ENCODE results near the gene SMIM35.

DNA sequence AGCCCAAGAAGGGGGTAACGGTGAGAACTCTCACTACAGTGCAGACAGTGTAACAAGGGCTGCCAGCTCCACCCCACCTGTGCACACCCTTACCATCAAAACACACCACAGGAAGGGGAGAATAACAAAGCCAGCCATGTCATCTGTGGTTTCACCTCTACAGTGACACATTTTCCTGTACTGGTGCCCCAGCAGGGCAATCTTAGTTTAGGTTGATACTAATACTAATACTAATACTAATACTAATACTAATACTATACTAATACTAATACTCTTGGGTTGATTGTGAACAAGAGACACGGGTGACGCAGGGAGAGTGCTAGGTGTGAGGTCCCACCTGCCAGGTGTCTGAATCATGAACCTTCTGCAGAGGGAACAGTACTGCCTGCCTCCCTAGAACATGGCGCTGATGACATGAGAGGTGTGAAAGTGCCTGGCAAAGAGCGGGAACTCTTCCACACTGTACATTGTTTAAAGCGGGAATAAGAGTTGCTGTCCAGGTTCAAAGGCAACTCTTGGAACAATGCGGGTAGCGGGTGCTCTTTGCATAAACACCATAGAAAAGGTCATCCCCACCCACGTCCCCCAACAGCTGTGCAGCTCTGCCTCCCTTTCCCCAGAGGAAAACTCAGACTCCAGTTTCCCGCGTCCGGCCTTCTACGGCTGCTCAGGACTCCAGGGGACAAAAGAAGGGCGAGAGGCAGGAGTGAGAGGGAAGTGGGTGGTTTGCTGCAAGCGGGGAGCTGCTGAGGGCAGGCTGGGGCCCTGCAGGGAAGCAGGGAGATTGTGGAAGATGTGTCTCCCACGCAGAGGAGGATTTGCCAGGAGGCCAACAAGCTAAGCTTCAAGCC lies 34.9 kb downstream of the SMIM35 start:
- TF ChIP-seq, protein P1, sequence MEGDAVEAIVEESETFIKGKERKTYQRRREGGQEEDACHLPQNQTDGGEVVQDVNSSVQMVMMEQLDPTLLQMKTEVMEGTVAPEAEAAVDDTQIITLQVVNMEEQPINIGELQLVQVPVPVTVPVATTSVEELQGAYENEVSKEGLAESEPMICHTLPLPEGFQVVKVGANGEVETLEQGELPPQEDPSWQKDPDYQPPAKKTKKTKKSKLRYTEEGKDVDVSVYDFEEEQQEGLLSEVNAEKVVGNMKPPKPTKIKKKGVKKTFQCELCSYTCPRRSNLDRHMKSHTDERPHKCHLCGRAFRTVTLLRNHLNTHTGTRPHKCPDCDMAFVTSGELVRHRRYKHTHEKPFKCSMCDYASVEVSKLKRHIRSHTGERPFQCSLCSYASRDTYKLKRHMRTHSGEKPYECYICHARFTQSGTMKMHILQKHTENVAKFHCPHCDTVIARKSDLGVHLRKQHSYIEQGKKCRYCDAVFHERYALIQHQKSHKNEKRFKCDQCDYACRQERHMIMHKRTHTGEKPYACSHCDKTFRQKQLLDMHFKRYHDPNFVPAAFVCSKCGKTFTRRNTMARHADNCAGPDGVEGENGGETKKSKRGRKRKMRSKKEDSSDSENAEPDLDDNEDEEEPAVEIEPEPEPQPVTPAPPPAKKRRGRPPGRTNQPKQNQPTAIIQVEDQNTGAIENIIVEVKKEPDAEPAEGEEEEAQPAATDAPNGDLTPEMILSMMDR (IDR thresholded peaks at IDR 0.05) = no peak
- no peak for TF ChIP-seq POLR2A (IDR thresholded peaks at IDR 0.05)
- TF ChIP-seq EP300 (IDR thresholded peaks at IDR 0.05) = no peak
